Inferior parietal cortex (tissue), 1 donor: ENCODE measurements around the gene GSTA2.
"Not testable (repeated sequence)": the region's sequence is repeated elsewhere in the genome, so short reads cannot be mapped to it uniquely, and the experiment has no call there.

Experiments
- DNase-seq: peaks from one replicate; pipeline ENCODE4 v3.0.0-alpha.2; 2016; ENCODE audit errors: extremely low spot score

Gene GSTA2

GRCh38 chr6:52763322-52763916 is at the start of gene GSTA2:
Gene GSTA2 (minus strand): TSS chr6:52763475. CDS start chr6:52757947, 5,528 bp downstream.
- not testable (repeated sequence) for DNase-seq

GRCh38 chr6:52809777-52810176 is 46.5 kb upstream of the GSTA2 start:
- not testable (repeated sequence) for DNase-seq

GRCh38 chr6:52808660-52809059 is 45.4 kb upstream of the GSTA2 start:
- DNase-seq: no peak

GRCh38 chr6:52803668-52804255 is 40.5 kb upstream of the GSTA2 start, which contains the start of gene GSTA1:
Gene GSTA1 (minus strand): TSS chr6:52803816. CDS start chr6:52799267, 4,549 bp downstream.
- not testable (repeated sequence) for DNase-seq

GRCh38 chr6:52802806-52803205 is 39.5 kb upstream of the GSTA2 start:
- DNase-seq: no peak

GRCh38 chr6:52801188-52801841 is 38.0 kb upstream of the GSTA2 start:
- no peak for DNase-seq

GRCh38 chr6:52799272-52799671 is 36.0 kb upstream of the GSTA2 start:
- not testable (repeated sequence) for DNase-seq

- not testable (repeated sequence) for DNase-seq
Measured at GRCh38 chr6:52794366-52794765, 31.1 kb upstream of the GSTA2 start.

GRCh38 chr6:52790861-52791260 is 27.6 kb upstream of the GSTA2 start:
- DNase-seq: no peak

- DNase-seq: not testable (repeated sequence)
Measured at GRCh38 chr6:52789658-52790057, 26.4 kb upstream of the GSTA2 start.

GRCh38 chr6:52788478-52788877 is 25.2 kb upstream of the GSTA2 start:
- peak; percentile 19 for DNase-seq

GRCh38 chr6:52787917-52788316 is 24.6 kb upstream of the GSTA2 start:
- no peak for DNase-seq

GRCh38 chr6:52786249-52786956 is 23.1 kb upstream of the GSTA2 start:
- no peak for DNase-seq

- DNase-seq: not testable (repeated sequence)
Measured at GRCh38 chr6:52782696-52783274, 19.5 kb upstream of the GSTA2 start.

GRCh38 chr6:52782209-52782608 is 18.9 kb upstream of the GSTA2 start:
- not testable (repeated sequence) for DNase-seq

GRCh38 chr6:52779237-52779636 is 16.0 kb upstream of the GSTA2 start:
- DNase-seq: no peak

GRCh38 chr6:52776711-52777351 is 13.6 kb upstream of the GSTA2 start:
- not testable (repeated sequence) for DNase-seq

- not testable (repeated sequence) for DNase-seq
Measured at GRCh38 chr6:52769399-52769798, 6.1 kb upstream of the GSTA2 start.

GRCh38 chr6:52767658-52768057 is 4.4 kb upstream of the GSTA2 start:
- not testable (repeated sequence) for DNase-seq

GRCh38 chr6:52761673-52762491 is 1.4 kb downstream of the GSTA2 start:
- not testable (repeated sequence) for DNase-seq
